ENCODE measurements around the gene SMIM32.

GRCh38 chr5:136147632-136148031 is 45.3 kb downstream of the SMIM32 start:
- TF ChIP-seq CTCF (IDR thresholded peaks at IDR 0.05 in 4 of 5, conservative IDR thresholded peaks at IDR 0.05 in 1 of 5): no peak
- TF ChIP-seq POLR2A (IDR thresholded peaks at IDR 0.05): no peak
